Esophagus (tissue), 2 donors: ENCODE measurements around the gene RBBP5. TPM values are rescaled to one million over a fixed set of nuclear protein-coding genes. Genes with fewer than 3 reads are reported as not detected.

Experiments used
- H3K27ac ChIP-seq, 2 donors: one replicate each; pipeline ENCODE4 v1.5.1; 2013; ENCODE audit warnings: low read depth in 2 of 2, mild to moderate bottlenecking in 2 of 2, inconsistent platforms in 1 of 2, low read length in 1 of 2, moderate library complexity in 1 of 2
- H3K27me3 ChIP-seq, 2 donors: one replicate each; pipeline ENCODE4 v1.6.1; 2013; ENCODE audit warnings: low read length in 2 of 2, control low read depth in 1 of 2, mild to moderate bottlenecking in 1 of 2; ENCODE audit not compliant: insufficient read depth in 2 of 2, control insufficient read depth in 1 of 2
- H3K36me3 ChIP-seq, 2 donors: one replicate each; pipeline ENCODE4 v1.6.1; 2013; ENCODE audit warnings: low read length in 1 of 2; ENCODE audit not compliant: control insufficient read depth in 2 of 2, insufficient read depth in 2 of 2
- H3K4me1 ChIP-seq, 2 donors: one replicate each; pipeline ENCODE4 v1.6.1; 2013; ENCODE audit warnings: low read length in 1 of 2; ENCODE audit not compliant: control insufficient read depth in 2 of 2, insufficient read depth in 2 of 2
- H3K4me3 ChIP-seq, 2 donors: one replicate each; pipeline ENCODE4 v1.5.1; 2013; ENCODE audit warnings: low read length in 2 of 2, mild to moderate bottlenecking in 2 of 2, low read depth in 1 of 2, moderate library complexity in 1 of 2
- H3K9me3 ChIP-seq, 2 donors: one replicate each; pipeline ENCODE4 v1.6.1; 2013; ENCODE audit warnings: mild to moderate bottlenecking in 2 of 2, low read depth in 1 of 2, low read length in 1 of 2, moderate library complexity in 1 of 2; ENCODE audit not compliant: control insufficient read depth in 2 of 2, insufficient read depth in 1 of 2
- WGBS, 2 donors: extraction: QIAGEN DNeasy Blood & Tissue Kit; methylation state at CpG; one replicate each; pipeline ENCODE4 v1.1.7; 2013; 5-methylcytosine and 5-hydroxymethylcytosine counted together
- polyA plus RNA-seq, 2 donors: library from polyadenylated mRNA; stranded (reverse); fragments of 200-250 nt; gene quantifications; one replicate each; pipeline ENCODE4 v1.2.3, GENCODE V29; 2013
- donor health status: healthy with polysubstance abuse.
- donor health status: Bipolar disorder and iron deficiency.

Gene RBBP5
- polyA plus RNA-seq, 2 donors, result 3.0 to 4.0 TPM

- Histone ChIP-seq H3K27ac (no peak within 1 kb of the TSS), H3K4me3 (no peak within 1 kb of the TSS), H3K36me3 (no peaks in the 10 kb centered on the region), H3K9me3 (peaks cover 0 to 3% of the 10 kb centered on the region in 2 donors), H3K4me1 (no peaks in the 10 kb centered on the region), H3K27me3 (peaks cover 8 to 13% of the 10 kb centered on the region in 2 donors)
- WGBS, 2 donors, result 9 to 12% methylated on average over 46 to 53 of the region's 53 CpGs
Measured at GRCh38 chr1:205042911-205043806, 78.6 kb downstream of the RBBP5 start, which contains the start of gene CNTN2. Gene CNTN2, plus strand, starts transcription at chr1:205043212. Its CDS starts 9,974 bp downstream, at chr1:205053186.

- Histone ChIP-seq H3K4me1 (no peaks in the 10 kb centered on the region), H3K4me3 (no peak overlapping the region), H3K36me3 (no peaks in the 10 kb centered on the region), H3K27me3 (peaks cover 8 to 10% of the 10 kb centered on the region in 2 donors), H3K9me3 (peaks cover 0 to 3% of the 10 kb centered on the region in 2 donors), H3K27ac (no peak overlapping the region)
- 54 to 60% methylated on average over 16 of the region's 16 CpGs for WGBS, 2 donors
Measured at GRCh38 chr1:205041998-205042910, 79.5 kb downstream of the RBBP5 start.

GRCh38 chr1:205041001-205041715, 80.6 kb downstream of the RBBP5 start:
- peaks cover 8 to 10% of the 10 kb centered on the region in 2 donors for H3K27me3 ChIP-seq

GRCh38 chr1:205038132-205038786, 83.5 kb downstream of the RBBP5 start:
- H3K4me1 ChIP-seq, result no peaks in the 10 kb centered on the region
- no peak overlapping the region for H3K27ac ChIP-seq
- WGBS, 2 donors, result 78 to 81% methylated on average over 6 of the region's 6 CpGs
- peaks cover 0 to 4% of the 10 kb centered on the region in 2 donors for H3K27me3 ChIP-seq
- peaks cover 0 to 6% of the 10 kb centered on the region in 2 donors for H3K9me3 ChIP-seq
- no peaks in the 10 kb centered on the region for H3K36me3 ChIP-seq
- H3K4me3 ChIP-seq, result no peak overlapping the region

More at GRCh38 chr1:205041001-205041715, 80.6 kb downstream of the RBBP5 start:
- H3K36me3 ChIP-seq, result no peaks in the 10 kb centered on the region
- H3K27ac ChIP-seq, result no peak overlapping the region
- 30 to 35% methylated on average over 4 of the region's 4 CpGs for WGBS, 2 donors
- H3K4me1 ChIP-seq, result no peaks in the 10 kb centered on the region
- H3K4me3 ChIP-seq, result no peak overlapping the region
- peaks cover 0 to 3% of the 10 kb centered on the region in 2 donors for H3K9me3 ChIP-seq

GRCh38 chr1:205037539-205037938, 84.2 kb downstream of the RBBP5 start:
- peaks cover 0 to 6% of the 10 kb centered on the region in 2 donors for H3K9me3 ChIP-seq
- no peaks in the 10 kb centered on the region for H3K4me1 ChIP-seq
- H3K27ac ChIP-seq, result no peak overlapping the region
- WGBS, 2 donors, result 85 to 87% methylated on average over 9 of the region's 9 CpGs
- H3K27me3 ChIP-seq, result peaks cover 0 to 4% of the 10 kb centered on the region in 2 donors
- H3K4me3 ChIP-seq, result no peak overlapping the region
- no peaks in the 10 kb centered on the region for H3K36me3 ChIP-seq

Other genes with a start within 250 kb of the RBBP5 start
- under 1 TPM; 0.02 to 0.06 TPM for gene CNTN2, start 78.8 kb downstream of the RBBP5 start, polyA plus RNA-seq
- gene TMEM81, start 37.5 kb downstream of the RBBP5 start, polyA plus RNA-seq, result 1 to 10 TPM; 1.0 to 1.8 TPM
- 1 to 10 TPM; 3.2 to 3.4 TPM for gene DSTYK, start 89.7 kb upstream of the RBBP5 start, polyA plus RNA-seq
- gene TMCC2, start 106.0 kb upstream of the RBBP5 start, polyA plus RNA-seq, result under 1 TPM; 0.58 to 0.59 TPM
- gene NUAK2, start 199.8 kb upstream of the RBBP5 start, polyA plus RNA-seq, result 10 to 100 TPM; 14.7 to 28.3 TPM
- 1 to 10 TPM; 5.5 to 8.0 TPM for gene KLHDC8A, start 234.9 kb upstream of the RBBP5 start, polyA plus RNA-seq